ENCODE measurements around the gene IL4R.

IL4R gene

GRCh38 chr16:27337024-27337423 lies 23.2 kb downstream of the IL4R start:
- TF ChIP-seq CTCF (IDR thresholded peaks at IDR 0.05; ENCODE audit: insufficient read depth, low read length, poor library complexity, severe bottlenecking): no peak
- DNase-seq (ENCODE audit: extremely low read depth, insufficient read length): no peak
- Histone ChIP-seq H3K27me3 (replicated peaks; ENCODE audit: control insufficient read depth, insufficient read depth, low read length) (no peaks in the 10 kb centered on the region), H3K36me3 (ENCODE audit: control insufficient read depth, insufficient read depth, low read length) (peaks cover 10% of the 10 kb centered on the region), H3K4me3 (replicated peaks; ENCODE audit: low read depth, low read length) (no peak overlapping the region)

- Histone ChIP-seq H3K27me3 (replicated peaks; ENCODE audit: control insufficient read depth, insufficient read depth, low read length) (no peaks in the 10 kb centered on the region), H3K36me3 (ENCODE audit: control insufficient read depth, insufficient read depth, low read length) (peaks cover 8% of the 10 kb centered on the region), H3K4me3 (replicated peaks; ENCODE audit: low read depth, low read length) (no peak overlapping the region)
- TF ChIP-seq CTCF (IDR thresholded peaks at IDR 0.05; ENCODE audit: insufficient read depth, low read length, poor library complexity, severe bottlenecking): no peak
- DNase-seq (ENCODE audit: extremely low read depth, insufficient read length): no peak
Measured at GRCh38 chr16:27339180-27339579, 25.4 kb downstream of the IL4R start.

- DNase-seq (ENCODE audit: extremely low read depth, insufficient read length): no peak
- no peak overlapping the region for H3K4me3 ChIP-seq (replicated peaks; ENCODE audit: low read depth, low read length)
- H3K27me3 ChIP-seq (replicated peaks; ENCODE audit: control insufficient read depth, insufficient read depth, low read length): no peaks in the 10 kb centered on the region
- no peak for TF ChIP-seq CTCF (IDR thresholded peaks at IDR 0.05; ENCODE audit: insufficient read depth, low read length, poor library complexity, severe bottlenecking)
- peaks cover 8% of the 10 kb centered on the region for H3K36me3 ChIP-seq (ENCODE audit: control insufficient read depth, insufficient read depth, low read length)
Measured at GRCh38 chr16:27340654-27341053, 26.9 kb downstream of the IL4R start.

DNA sequence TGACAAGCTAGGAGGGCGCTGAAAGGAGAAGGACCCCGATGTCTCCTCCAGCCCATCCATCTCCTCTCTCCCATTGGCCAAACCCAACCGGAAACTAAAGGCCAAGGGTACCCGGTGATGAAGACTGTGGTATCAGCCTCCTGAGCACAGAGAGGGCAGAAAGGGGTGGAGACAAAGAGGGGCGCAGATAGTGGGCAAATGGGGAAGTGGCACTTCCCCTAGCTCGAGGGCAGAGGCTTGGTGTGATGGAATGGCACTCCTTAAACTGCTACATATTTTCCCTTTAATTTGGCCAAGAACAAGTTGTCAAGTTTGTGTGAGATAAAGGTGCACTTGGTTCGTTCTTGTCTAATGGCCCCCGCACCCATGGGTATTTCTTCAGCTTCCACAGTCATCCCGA lies 27.8 kb downstream of the IL4R start:
- DNase-seq (ENCODE audit: extremely low read depth, insufficient read length): no peak
- Histone ChIP-seq H3K27me3 (replicated peaks; ENCODE audit: control insufficient read depth, insufficient read depth, low read length) (no peaks in the 10 kb centered on the region), H3K4me3 (replicated peaks; ENCODE audit: low read depth, low read length) (no peak overlapping the region), H3K36me3 (ENCODE audit: control insufficient read depth, insufficient read depth, low read length) (peaks cover 9% of the 10 kb centered on the region)
- TF ChIP-seq CTCF (IDR thresholded peaks at IDR 0.05; ENCODE audit: insufficient read depth, low read length, poor library complexity, severe bottlenecking): no peak

- Histone ChIP-seq H3K4me3 (replicated peaks; ENCODE audit: low read depth, low read length) (no peak overlapping the region), H3K36me3 (ENCODE audit: control insufficient read depth, insufficient read depth, low read length) (peaks cover 10% of the 10 kb centered on the region), H3K27me3 (replicated peaks; ENCODE audit: control insufficient read depth, insufficient read depth, low read length) (no peaks in the 10 kb centered on the region)
- no peak for DNase-seq (ENCODE audit: extremely low read depth, insufficient read length)
- TF ChIP-seq CTCF (IDR thresholded peaks at IDR 0.05; ENCODE audit: insufficient read depth, low read length, poor library complexity, severe bottlenecking): no peak
Measured at GRCh38 chr16:27341971-27342370, 28.2 kb downstream of the IL4R start.

DNA sequence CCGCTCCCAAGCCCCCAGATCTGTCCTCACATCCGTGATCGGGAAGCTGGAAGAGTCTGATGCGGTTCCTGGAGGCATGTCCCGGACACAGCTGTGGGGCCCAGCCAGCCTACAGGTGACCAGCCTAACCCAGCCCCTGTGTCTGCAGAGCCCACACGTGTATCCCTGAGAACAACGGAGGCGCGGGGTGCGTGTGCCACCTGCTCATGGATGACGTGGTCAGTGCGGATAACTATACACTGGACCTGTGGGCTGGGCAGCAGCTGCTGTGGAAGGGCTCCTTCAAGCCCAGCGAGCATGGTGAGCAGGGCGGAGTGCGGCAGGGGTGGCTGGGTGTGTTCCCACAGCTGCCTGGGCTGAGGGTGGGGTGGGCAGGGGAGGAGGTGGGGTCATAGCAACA lies 30.9 kb downstream of the IL4R start:
- no peak for DNase-seq (ENCODE audit: extremely low read depth, insufficient read length)
- TF ChIP-seq CTCF (IDR thresholded peaks at IDR 0.05; ENCODE audit: insufficient read depth, low read length, poor library complexity, severe bottlenecking): no peak
- Histone ChIP-seq H3K4me3 (replicated peaks; ENCODE audit: low read depth, low read length) (no peak overlapping the region), H3K27me3 (replicated peaks; ENCODE audit: control insufficient read depth, insufficient read depth, low read length) (no peaks in the 10 kb centered on the region), H3K36me3 (ENCODE audit: control insufficient read depth, insufficient read depth, low read length) (peaks cover 10% of the 10 kb centered on the region)

Data from GM06990 (cell line).